ENCODE results near the gene AVPR2. TPM values are rescaled to one million over a fixed set of nuclear protein-coding genes. Genes with fewer than 3 reads are reported as not detected.

Gene AVPR2
- total RNA-seq, 4 donors from 2014 or later, result 2.1 to 9.3 (median 5.7) TPM

DNA sequence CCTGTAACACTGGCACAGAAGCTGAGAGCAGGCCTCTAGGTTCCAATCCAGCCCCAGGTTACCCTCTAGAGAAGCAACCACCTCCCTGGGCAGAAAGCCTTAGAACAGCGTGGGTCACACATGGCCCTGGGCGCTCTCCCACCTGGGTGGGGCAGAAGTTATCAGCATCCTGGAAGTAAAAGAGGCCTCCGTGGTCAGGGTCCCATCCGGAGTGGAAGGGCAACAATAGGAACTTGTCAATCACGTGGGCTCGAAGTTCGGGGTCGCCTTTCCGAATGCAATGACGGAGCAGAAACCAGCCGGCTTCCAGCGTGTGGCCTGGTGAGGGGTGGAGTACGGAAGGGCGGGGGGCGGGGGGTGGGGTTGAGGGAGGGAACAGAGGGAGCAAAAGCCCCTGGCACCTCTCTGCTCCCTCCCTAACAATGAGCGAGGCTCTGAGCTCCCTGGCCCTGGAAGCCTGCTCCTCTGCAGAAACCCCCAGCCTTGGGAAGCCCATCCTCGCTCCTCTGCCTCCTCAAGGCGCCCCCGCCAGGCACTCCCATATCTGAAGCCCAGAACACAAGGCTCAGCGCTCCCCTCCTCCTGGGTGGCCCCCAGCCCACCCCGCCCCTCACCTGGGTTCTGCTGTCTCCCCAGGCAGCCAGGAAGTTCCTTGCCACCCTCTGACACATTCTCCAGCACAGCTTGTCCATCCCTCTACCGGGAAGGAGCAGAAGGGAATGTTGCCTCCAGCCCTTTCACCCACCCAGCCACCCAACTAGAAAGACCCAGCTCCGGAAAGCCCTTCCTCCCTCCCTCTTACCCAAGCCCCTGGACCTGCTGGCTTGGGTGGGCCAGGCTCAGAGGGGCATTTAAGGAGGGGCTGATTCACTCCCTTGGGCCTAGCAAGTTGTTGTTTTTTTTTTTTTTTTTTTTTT is 37.1 kb downstream of the AVPR2 start:
- DNase-seq (ENCODE audit: low spot score in 2 of 2), result no peak
- no peak for TF ChIP-seq POLR2A (IDR thresholded peaks at IDR 0.05)
- TF ChIP-seq EP300 (IDR thresholded peaks at IDR 0.05), result no peak
- TF ChIP-seq CTCF (IDR thresholded peaks at IDR 0.05), result no peak
- H3K4me1 ChIP-seq, result peaks cover 0 to 23% (median 6%) of the 10 kb centered on the region in 4 donors
- no peaks in the 10 kb centered on the region for H3K9me3 ChIP-seq
- H3K4me3 ChIP-seq, result peak overlapping the region in 1 of 4 donors; percentile 19
- 37 to 48% methylated on average over 6 to 23 of the region's 23 CpGs for WGBS, 2 donors
- peaks cover 0 to 14% of the 10 kb centered on the region in 2 donors for H3K27me3 ChIP-seq
- H3K36me3 ChIP-seq, result no peaks in the 10 kb centered on the region
- H3K27ac ChIP-seq, result peak overlapping the region in 2 of 4 donors; percentile 70 to 75

GRCh38 chrX:153944140-153944799 is 39.8 kb downstream of the AVPR2 start, which contains the start of gene RENBP:
Gene RENBP (minus strand): TSS chrX:153944643. CDS start chrX:153944610, 33 bp downstream.
- peaks cover 0 to 48% (median 14%) of the 10 kb centered on the region in 4 donors for H3K4me1 ChIP-seq
- H3K36me3 ChIP-seq, result no peaks in the 10 kb centered on the region
- peak within 1 kb of the TSS; percentile 27 to 54 (median 35) for H3K4me3 ChIP-seq
- H3K27ac ChIP-seq, result peak within 1 kb of the TSS; percentile 65 to 85 (median 78)
- TF ChIP-seq CTCF (IDR thresholded peaks at IDR 0.05) (no peak), EP300 (IDR thresholded peaks at IDR 0.05) (peak in 1 of 2 donors; percentile 34), POLR2A (IDR thresholded peaks at IDR 0.05) (peak in 1 of 2 donors; percentile 18)
- WGBS, 2 donors, result 30 to 39% methylated on average over 2 to 29 of the region's 31 CpGs
- peaks cover 0 to 14% of the 10 kb centered on the region in 2 donors for H3K27me3 ChIP-seq
- peak in 1 of 2 donors; percentile 32 for DNase-seq (ENCODE audit: low spot score in 2 of 2)
- no peaks in the 10 kb centered on the region for H3K9me3 ChIP-seq

GRCh38 chrX:153944800-153945150 is 40.3 kb downstream of the AVPR2 start:
- no peak for TF ChIP-seq EP300 (IDR thresholded peaks at IDR 0.05)
- TF ChIP-seq CTCF (IDR thresholded peaks at IDR 0.05), result no peak
- no peak for TF ChIP-seq POLR2A (IDR thresholded peaks at IDR 0.05)
- peak overlapping the region; percentile 65 to 85 (median 78) for H3K27ac ChIP-seq
- peak overlapping the region; percentile 27 to 54 (median 35) for H3K4me3 ChIP-seq
- peaks cover 0 to 53% (median 14%) of the 10 kb centered on the region in 4 donors for H3K4me1 ChIP-seq
- H3K9me3 ChIP-seq, result no peaks in the 10 kb centered on the region
- 37 to 40% methylated on average over 1 to 5 of the region's 6 CpGs for WGBS, 2 donors
- DNase-seq (ENCODE audit: low spot score in 2 of 2), result no peak
- peaks cover 0 to 14% of the 10 kb centered on the region in 2 donors for H3K27me3 ChIP-seq
- peaks cover 0 to 1% (median 0%) of the 10 kb centered on the region in 3 donors for H3K36me3 ChIP-seq

- peak overlapping the region in 1 of 4 donors; percentile 81 for H3K27ac ChIP-seq
- TF ChIP-seq CTCF (IDR thresholded peaks at IDR 0.05) (no peak), POLR2A (IDR thresholded peaks at IDR 0.05) (no peak), EP300 (IDR thresholded peaks at IDR 0.05) (no peak)
- no peaks in the 10 kb centered on the region for H3K9me3 ChIP-seq
- DNase-seq (ENCODE audit: low spot score in 2 of 2), result no peak
- peaks cover 0 to 58% (median 13%) of the 10 kb centered on the region in 4 donors for H3K4me1 ChIP-seq
- H3K4me3 ChIP-seq, result no peak overlapping the region
- WGBS, 2 donors, result 82 to 89% methylated on average over 16 to 24 of the region's 24 CpGs
- H3K36me3 ChIP-seq, result peaks cover 0 to 16% (median 0%) of the 10 kb centered on the region in 3 donors
- H3K27me3 ChIP-seq, result peaks cover 0 to 12% of the 10 kb centered on the region in 2 donors
Measured at GRCh38 chrX:153945956-153946943, 41.8 kb downstream of the AVPR2 start.
